Fibroblast of lung (primary cell): ENCODE data around the gene FNDC3B. TPM values are rescaled to one million over a fixed set of nuclear protein-coding genes. Genes with fewer than 3 reads are reported as not detected.

Experiments used
- DNase-seq, 2 donors: peaks; one replicate each; pipeline versions ENCODE4 v3.0.0 to v3.0.0-alpha.2; 2010; ENCODE audit warnings: low read depth in 2 of 2
- H2AFZ ChIP-seq: 2 replicates; pipeline ENCODE4 v1.5.1; 2012; ENCODE audit warnings: low read length, control low read depth, inconsistent platforms
- H3K27ac ChIP-seq: 2 replicates; pipeline ENCODE4 v1.5.1; 2011; ENCODE audit warnings: low read length, control low read depth; ENCODE audit not compliant: insufficient read depth
- H3K27me3 ChIP-seq: 2 replicates; pipeline ENCODE4 v1.5.1; 2011; ENCODE audit warnings: mild to moderate bottlenecking, low read length; ENCODE audit not compliant: control insufficient read depth, insufficient read depth
- H3K36me3 ChIP-seq: 2 replicates; pipeline ENCODE4 v1.5.1; 2011; ENCODE audit warnings: low read length; ENCODE audit not compliant: control insufficient read depth, insufficient read depth
- H3K4me1 ChIP-seq: 2 replicates; pipeline ENCODE4 v1.5.1; 2011; ENCODE audit warnings: low read length; ENCODE audit not compliant: control insufficient read depth, insufficient read depth; ENCODE audit errors: extremely low read depth
- H3K4me2 ChIP-seq: 2 replicates; pipeline ENCODE4 v1.5.1; 2011; ENCODE audit warnings: low read length, control low read depth; ENCODE audit not compliant: insufficient read depth; ENCODE audit errors: extremely low read depth
- H3K4me3 ChIP-seq, 4 experiments: fragments of 200-600 bp in 1 of 4; sonication (generic) in 1 of 4; replicated peaks in 1 of 4; 2 replicates each; pipeline ENCODE4 v1.5.1; 2011 to 2016; ENCODE audit warnings: low read length in 4 of 4, low read depth in 3 of 4, mild to moderate bottlenecking in 3 of 4, control low read depth in 2 of 4, inconsistent platforms in 1 of 4, mixed read lengths in 1 of 4; ENCODE audit not compliant: insufficient read depth in 1 of 4; ENCODE audit errors: control extremely low read depth in 1 of 4
- H3K79me2 ChIP-seq: 2 replicates; pipeline ENCODE4 v1.5.1; 2012; ENCODE audit warnings: mild to moderate bottlenecking, low read length, inconsistent platforms; ENCODE audit not compliant: control insufficient read depth, insufficient read depth
- H3K9ac ChIP-seq: 2 replicates; pipeline ENCODE4 v1.5.1; 2011; ENCODE audit warnings: mild to moderate bottlenecking, low read length, control low read depth; ENCODE audit not compliant: insufficient read depth
- H3K9me3 ChIP-seq: 2 replicates; pipeline ENCODE4 v1.5.1; 2012; ENCODE audit warnings: low read depth, low read length; ENCODE audit not compliant: control insufficient read depth, insufficient read depth
- H4K20me1 ChIP-seq: 2 replicates; pipeline ENCODE4 v1.5.1; 2011; ENCODE audit warnings: low read length; ENCODE audit not compliant: control insufficient read depth, insufficient read depth; ENCODE audit errors: extremely low read depth
- CTCF ChIP-seq, 2 donors: IDR thresholded peaks in 1 of 2; conservative IDR thresholded peaks in 1 of 2; 1 replicate in 1 of 2; 2 replicates in 1 of 2; pipeline ENCODE4 v1.5.1; 2011 to 2012; ENCODE audit warnings: low read length in 2 of 2, control low read depth in 1 of 2, inconsistent platforms in 1 of 2, low read depth in 1 of 2, mild to moderate bottlenecking in 1 of 2
- EZH2 ChIP-seq: IDR thresholded peaks from 2 replicates; pipeline ENCODE4 v1.5.1; 2012; ENCODE audit warnings: low read length, control low read depth, mild to moderate bottlenecking; ENCODE audit errors: missing control alignments
- polyA plus RNA-seq, 2 donors: library from polyadenylated mRNA; depleted of rRNA in 1 of 2; stranded (reverse) in 1 of 2; unstranded in 1 of 2; fragments of >200 nt; gene quantifications; 2 replicates each; pipeline ENCODE4 v1.2.1, GENCODE V29; 2011 to 2012; ENCODE audit warnings: missing spikeins in 1 of 2
- total RNA-seq: library from RNA; depleted of rRNA; stranded (reverse); fragments of >200 nt; gene quantifications from 2 replicates; pipeline ENCODE4 v1.2.1, GENCODE V29; 2014

The FNDC3B gene
- total and polyA plus RNA-seq, 2 donors (not counting 1 experiment from before 2014, with no cell fraction given) = 26.1 to 76.8 TPM

GRCh38 chr3:172140499-172141391, 101.4 kb downstream of the FNDC3B start:
- H4K20me1 ChIP-seq = no peaks in the 10 kb centered on the region
- H3K27me3 ChIP-seq = no peaks in the 10 kb centered on the region
- H3K79me2 ChIP-seq = peaks cover 60% of the 10 kb centered on the region
- peak; percentile 97 to 98 for DNase-seq
- no peaks in the 10 kb centered on the region for H3K9me3 ChIP-seq
- H3K9ac ChIP-seq = no peak overlapping the region
- no peak overlapping the region for H2AFZ ChIP-seq
- peak overlapping the region; percentile 75 for H3K27ac ChIP-seq
- peak overlapping the region in 1 of 4 experiments; percentile 13 for H3K4me3 ChIP-seq
- peaks cover 33% of the 10 kb centered on the region for H3K4me1 ChIP-seq
- TF ChIP-seq EZH2 (no peak), CTCF (conservative IDR thresholded peaks at IDR 0.05 in 1 of 2, IDR thresholded peaks at IDR 0.05 in 1 of 2; ENCODE audit: low read depth in 1 of 2, low read length in 2 of 2) (no peak)
- H3K4me2 ChIP-seq = peak overlapping the region; percentile 52
- H3K36me3 ChIP-seq = no peaks in the 10 kb centered on the region

GRCh38 chr3:172142051-172142863, 102.9 kb downstream of the FNDC3B start:
- Histone ChIP-seq H3K9ac (no peak overlapping the region), H3K4me2 (peak overlapping the region; percentile 19), H3K36me3 (no peaks in the 10 kb centered on the region), H3K27me3 (no peaks in the 10 kb centered on the region), H3K79me2 (peaks cover 58% of the 10 kb centered on the region), H4K20me1 (no peaks in the 10 kb centered on the region), H2AFZ (no peak overlapping the region), H3K27ac (peak overlapping the region; percentile 19), H3K4me1 (peaks cover 29% of the 10 kb centered on the region), H3K4me3 (peak overlapping the region in 1 of 4 experiments; percentile 4), H3K9me3 (no peaks in the 10 kb centered on the region)
- TF ChIP-seq CTCF (conservative IDR thresholded peaks at IDR 0.05 in 1 of 2, IDR thresholded peaks at IDR 0.05 in 1 of 2; ENCODE audit: low read depth in 1 of 2, low read length in 2 of 2) (no peak), EZH2 (no peak)
- peak; percentile 86 to 93 for DNase-seq

- no peak for DNase-seq
- no peak overlapping the region for H3K4me2 ChIP-seq
- H3K79me2 ChIP-seq = peaks cover 57% of the 10 kb centered on the region
- H3K9ac ChIP-seq = no peak overlapping the region
- peaks cover 24% of the 10 kb centered on the region for H3K4me1 ChIP-seq
- no peak overlapping the region for H2AFZ ChIP-seq
- no peaks in the 10 kb centered on the region for H3K9me3 ChIP-seq
- H3K36me3 ChIP-seq = no peaks in the 10 kb centered on the region
- no peaks in the 10 kb centered on the region for H4K20me1 ChIP-seq
- peak overlapping the region; percentile 19 for H3K27ac ChIP-seq
- no peak for TF ChIP-seq CTCF (conservative IDR thresholded peaks at IDR 0.05 in 1 of 2, IDR thresholded peaks at IDR 0.05 in 1 of 2; ENCODE audit: low read depth in 1 of 2, low read length in 2 of 2)
- no peak for TF ChIP-seq EZH2
- H3K4me3 ChIP-seq = no peak overlapping the region
- no peaks in the 10 kb centered on the region for H3K27me3 ChIP-seq
Measured at GRCh38 chr3:172142864-172143451, 103.6 kb downstream of the FNDC3B start.
